ENCODE results near the gene AMELX. TPM values are rescaled to one million over a fixed set of nuclear protein-coding genes. Genes with fewer than 3 reads are reported as not detected.

AMELX gene
- total and polyA plus RNA-seq, 2 of the 8 experiments (the other 6 are each of a cell fraction or from before 2014, with no cell fraction given) = not detected

DNA sequence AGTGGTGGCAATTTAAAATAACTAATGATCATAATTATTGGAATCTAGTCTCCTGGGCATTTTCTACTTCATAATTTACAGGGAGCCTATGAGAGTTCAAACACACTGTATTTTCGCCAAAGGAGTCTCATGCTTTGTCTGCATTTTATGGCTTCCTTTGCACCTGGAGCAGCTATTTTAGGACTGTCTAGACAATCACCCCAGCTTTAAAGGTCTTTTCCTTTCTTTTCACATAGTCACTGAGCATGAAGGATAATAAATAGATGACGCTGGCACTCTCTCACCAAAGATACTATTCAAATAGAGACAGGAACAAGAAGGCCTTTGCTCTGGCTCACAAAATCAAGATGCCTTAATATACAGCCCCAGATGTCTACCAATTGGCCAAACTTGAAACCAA is 43.0 kb downstream of the AMELX start (continued):
- no peak for TF ChIP-seq SUZ12 (IDR thresholded peaks at IDR 0.05; ENCODE audit: low read length)
